A673 (cell line): Measurements from ENCODE around the gene DUS3L.

ENCODE experiments used
- EZH2 ChIP-seq: fragments of 200-600 bp; sonication (generic); IDR thresholded peaks from 2 replicates; pipeline ENCODE4 v1.6.1; 2017; ENCODE audit warnings: borderline replicate concordance, low read depth, mild to moderate bottlenecking, mixed read lengths, antibody characterized with exemption, low read length; ENCODE audit not compliant: poor library complexity, severe bottlenecking
- TF ChIP-seq, protein P1 (sequence below): fragments of 300-800, 200-600 bp; sonication (generic); conservative IDR thresholded peaks from 2 replicates; pipeline ENCODE4 v1.5.1; 2017; ENCODE audit warnings: low read depth, mild to moderate bottlenecking, antibody characterized with exemption, low read length, moderate library complexity, mixed read lengths

DNA sequence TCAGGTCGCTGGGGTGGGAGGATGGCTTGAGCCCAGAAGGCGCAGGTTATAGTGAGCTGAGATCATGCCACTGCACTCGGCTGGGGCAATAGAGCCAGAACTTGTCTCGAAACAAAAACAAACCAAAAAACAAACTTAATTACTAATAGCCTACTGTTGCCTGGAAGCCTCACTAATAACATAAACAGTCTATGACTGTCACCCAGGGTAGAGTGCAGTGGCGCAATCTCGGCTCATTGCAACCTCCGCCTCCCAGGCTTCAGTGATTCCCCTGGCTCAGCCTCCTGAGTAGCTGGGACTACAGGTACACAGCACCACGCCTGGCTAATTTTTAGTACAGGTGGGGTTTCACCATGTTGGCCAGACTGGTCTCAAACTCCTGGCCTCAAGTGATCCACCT, 52.5 kb downstream of the DUS3L start:
- TF ChIP-seq, protein P1, sequence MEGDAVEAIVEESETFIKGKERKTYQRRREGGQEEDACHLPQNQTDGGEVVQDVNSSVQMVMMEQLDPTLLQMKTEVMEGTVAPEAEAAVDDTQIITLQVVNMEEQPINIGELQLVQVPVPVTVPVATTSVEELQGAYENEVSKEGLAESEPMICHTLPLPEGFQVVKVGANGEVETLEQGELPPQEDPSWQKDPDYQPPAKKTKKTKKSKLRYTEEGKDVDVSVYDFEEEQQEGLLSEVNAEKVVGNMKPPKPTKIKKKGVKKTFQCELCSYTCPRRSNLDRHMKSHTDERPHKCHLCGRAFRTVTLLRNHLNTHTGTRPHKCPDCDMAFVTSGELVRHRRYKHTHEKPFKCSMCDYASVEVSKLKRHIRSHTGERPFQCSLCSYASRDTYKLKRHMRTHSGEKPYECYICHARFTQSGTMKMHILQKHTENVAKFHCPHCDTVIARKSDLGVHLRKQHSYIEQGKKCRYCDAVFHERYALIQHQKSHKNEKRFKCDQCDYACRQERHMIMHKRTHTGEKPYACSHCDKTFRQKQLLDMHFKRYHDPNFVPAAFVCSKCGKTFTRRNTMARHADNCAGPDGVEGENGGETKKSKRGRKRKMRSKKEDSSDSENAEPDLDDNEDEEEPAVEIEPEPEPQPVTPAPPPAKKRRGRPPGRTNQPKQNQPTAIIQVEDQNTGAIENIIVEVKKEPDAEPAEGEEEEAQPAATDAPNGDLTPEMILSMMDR = no peak
- TF ChIP-seq EZH2 = no peak
